Measurements from ENCODE around the gene HHAT. TPM values are rescaled to one million over a fixed set of nuclear protein-coding genes. Genes with fewer than 3 reads are reported as not detected.

HHAT gene
- total and polyA plus RNA-seq, 2 of the 13 experiments (the other 11 are each of a cell fraction or from before 2014, with no cell fraction given) = 2.6 to 4.9 TPM

- no peak for TF ChIP-seq ZNF549 (CRISPR knock-in tag; IDR thresholded peaks at IDR 0.05)
- peak; percentile 71 for TF ChIP-seq SAP130 (CRISPR knock-in tag; IDR thresholded peaks at IDR 0.05; ENCODE audit: low read depth)
- TF ChIP-seq BHLHE40 (IDR thresholded peaks at IDR 0.05; ENCODE audit: low read length) = no peak
- no peak for TF ChIP-seq ATAD3A (CRISPR knock-in tag; IDR thresholded peaks at IDR 0.05)
- peak; percentile 34; the same call in 1 of the 2 replicates for TF ChIP-seq SOX13 (IDR thresholded peaks at IDR 0.05)
- peak in 1 of 2 experiments; percentile 94; a peak in 2 of 4 replicates for TF ChIP-seq SOX13 (CRISPR knock-in tag; conservative IDR thresholded peaks at IDR 0.05 in 1 of 2, IDR thresholded peaks at IDR 0.05 in 1 of 2)
- no peak for TF ChIP-seq ZNF552 (CRISPR knock-in tag; IDR thresholded peaks at IDR 0.05; ENCODE audit: borderline replicate concordance)
- no peak for TF ChIP-seq NFAT5 (CRISPR knock-in tag; IDR thresholded peaks at IDR 0.05)
- no peak for TF ChIP-seq MNT (IDR thresholded peaks at IDR 0.05)
- TF ChIP-seq ZNF343 (CRISPR knock-in tag; IDR thresholded peaks at IDR 0.05) = no peak
- TF ChIP-seq RORA (CRISPR knock-in tag; IDR thresholded peaks at IDR 0.05) = no peak
- TF ChIP-seq DRAP1 (CRISPR knock-in tag; IDR thresholded peaks at IDR 0.05) = peak; percentile 99
- TF ChIP-seq ZFP1 (CRISPR knock-in tag; IDR thresholded peaks at IDR 0.05) = peak; percentile 84; the same call in 1 of the 2 replicates
- peak; percentile 67 for TF ChIP-seq PITX1 (CRISPR knock-in tag; IDR thresholded peaks at IDR 0.05)
- TF ChIP-seq MIXL1 (CRISPR knock-in tag; IDR thresholded peaks at IDR 0.05) = peak; percentile 81
- no peak for TF ChIP-seq ZNF781 (CRISPR knock-in tag; IDR thresholded peaks at IDR 0.05; ENCODE audit: borderline replicate concordance, not compliant biosample characterization)
- TF ChIP-seq SRSF1 (optimal IDR thresholded peaks at IDR 0.05; ENCODE audit: low read depth, low read length) = no peak
- no peak for TF ChIP-seq XBP1 (CRISPR knock-in tag; IDR thresholded peaks at IDR 0.05)
- no peak for TF ChIP-seq ZNF256 (CRISPR knock-in tag; conservative IDR thresholded peaks at IDR 0.05)
- peak; percentile 26; the same call in 1 of the 2 replicates for TF ChIP-seq MLX (CRISPR knock-in tag; IDR thresholded peaks at IDR 0.05)
- TF ChIP-seq ZNF558 (CRISPR knock-in tag; IDR thresholded peaks at IDR 0.05; ENCODE audit: borderline replicate concordance) = 0 out of 2 replicates have a peak, but pooled peaks have one; percentile 35
- peak; percentile 55; the same call in 1 of the 2 replicates for TF ChIP-seq NR2C2 (CRISPR knock-in tag; IDR thresholded peaks at IDR 0.05; ENCODE audit: borderline replicate concordance)
- no peak for TF ChIP-seq IRX3 (CRISPR knock-in tag; IDR thresholded peaks at IDR 0.05; ENCODE audit: borderline replicate concordance, low read depth)
- TF ChIP-seq SPEN (CRISPR knock-in tag; IDR thresholded peaks at IDR 0.05; ENCODE audit: low read depth) = no peak
These were observed 45.3 kb downstream of the HHAT start (continued) for GRCh38 chr1:210373878-210374599.
